HG03378 (cell line): ENCODE results near the gene PGA5.

Experiments used
- ATAC-seq: cut with Tn5 transposase; IDR thresholded peaks from one replicate; pipeline ENCODE4 v1.9.1; 2021; ENCODE audit warnings: mild to moderate bottlenecking, moderate library complexity; ENCODE audit not compliant: unreplicated experiment

Gene PGA5

GRCh38 chr11:61265357-61265756 is 24.4 kb downstream of the PGA5 start:
- no peak for ATAC-seq

- no peak for ATAC-seq
Measured at GRCh38 chr11:61266602-61267001, 25.6 kb downstream of the PGA5 start.

GRCh38 chr11:61267437-61267841 is 26.5 kb downstream of the PGA5 start:
- no peak for ATAC-seq

GRCh38 chr11:61268588-61269250 is 27.7 kb downstream of the PGA5 start:
- no peak for ATAC-seq

- ATAC-seq = no peak
Measured at GRCh38 chr11:61270354-61271076, 29.5 kb downstream of the PGA5 start.

GRCh38 chr11:61272731-61273130 is 31.8 kb downstream of the PGA5 start:
- no peak for ATAC-seq

GRCh38 chr11:61273178-61274078 is 32.5 kb downstream of the PGA5 start:
- ATAC-seq = no peak

- no peak for ATAC-seq
Measured at GRCh38 chr11:61274084-61274483, 33.1 kb downstream of the PGA5 start.

- no peak for ATAC-seq
Measured at GRCh38 chr11:61275191-61275590, 34.2 kb downstream of the PGA5 start.

GRCh38 chr11:61277186-61278000 is 36.4 kb downstream of the PGA5 start:
- no peak for ATAC-seq

GRCh38 chr11:61278001-61278470 is 37.1 kb downstream of the PGA5 start:
- no peak for ATAC-seq

GRCh38 chr11:61279934-61280659 is 39.1 kb downstream of the PGA5 start:
- no peak for ATAC-seq

- no peak for ATAC-seq
Measured at GRCh38 chr11:61280883-61281580, 40.1 kb downstream of the PGA5 start.

- no peak for ATAC-seq
Measured at GRCh38 chr11:61281581-61282250, 40.7 kb downstream of the PGA5 start.

- ATAC-seq = no peak
Measured at GRCh38 chr11:61283613-61284012, 42.6 kb downstream of the PGA5 start.

GRCh38 chr11:61287338-61287977 is 46.5 kb downstream of the PGA5 start:
- ATAC-seq = no peak

GRCh38 chr11:61290905-61291690 is 50.1 kb downstream of the PGA5 start:
- no peak for ATAC-seq
